Calu3 (cell line): ENCODE data around the gene FYCO1. TPM values are rescaled to one million over a fixed set of nuclear protein-coding genes. Genes with fewer than 3 reads are reported as not detected.
A peak's percentile ranks its signal among the peaks of the same experiment; 100 is the strongest.

ENCODE experiments used
- BruUV-seq: library from RNA; stranded (reverse); fragments of 400-500 nt; replicated peaks from 2 replicates; lab custom pipeline; 2021; lab: Mats Ljungman, UMichigan
- CTCF ChIA-PET: fragments of 300-600 bp; sonication (Branson Sonifier 250); formaldehyde crosslinking; loops from one replicate; lab custom pipeline; 2022; ENCODE audit warnings: antibody characterized with exemption; lab: Charles Lee
- DNase-seq: peaks from one replicate; pipeline ENCODE4 v3.0.0; 2022
- H3K27ac Mint-ChIP-seq: one replicate; pipeline ENCODE4 v1.8.0; 2022; ENCODE audit warnings: mixed read lengths; ENCODE audit not compliant: unreplicated experiment
- H3K27me3 Mint-ChIP-seq: one replicate; pipeline ENCODE4 v1.8.0; 2022; ENCODE audit warnings: mixed read lengths; ENCODE audit not compliant: unreplicated experiment
- H3K36me3 Mint-ChIP-seq: one replicate; pipeline ENCODE4 v1.8.0; 2022; ENCODE audit warnings: mild to moderate bottlenecking, moderate library complexity, mixed read lengths; ENCODE audit not compliant: insufficient read depth, unreplicated experiment
- H3K4me1 Mint-ChIP-seq: one replicate; pipeline ENCODE4 v1.8.0; 2022; ENCODE audit warnings: mild to moderate bottlenecking, low read depth, mixed read lengths; ENCODE audit not compliant: unreplicated experiment
- H3K4me3 Mint-ChIP-seq: one replicate; pipeline ENCODE4 v1.8.0; 2022; ENCODE audit warnings: mild to moderate bottlenecking, low read depth, moderate library complexity, mixed read lengths; ENCODE audit not compliant: unreplicated experiment
- H3K9me3 Mint-ChIP-seq: one replicate; pipeline ENCODE4 v1.8.0; 2022; ENCODE audit warnings: low read depth, mixed read lengths; ENCODE audit not compliant: unreplicated experiment
- CTCF ChIP-seq: fragments of 200-600 bp; IDR thresholded peaks from one replicate; pipeline ENCODE4 v1.8.0; 2022; ENCODE audit warnings: antibody characterized with exemption; ENCODE audit not compliant: unreplicated experiment
- intact Hi-C: fragments of 100-400 bp; cut with micrococcal nuclease; formaldehyde crosslinking; loops from one replicate; pipeline ENCODE4 v1.10.0; 2022; ENCODE audit not compliant: unreplicated experiment
- total RNA-seq: library from RNA; stranded (reverse); gene quantifications from 2 replicates; pipeline ENCODE4 v1.2.3, GENCODE V29; 2022

Gene FYCO1
- total RNA-seq, 1 experiment from 2014 or later = 24.5 TPM

GRCh38 chr3:45980819-45981218, 14.8 kb downstream of the FYCO1 start:
- H3K9me3 Mint-ChIP-seq = no peaks in the 10 kb centered on the region
- no TSS peak for BruUV-seq
- H3K4me1 Mint-ChIP-seq = peaks cover 12% of the 10 kb centered on the region
- TF ChIP-seq CTCF = no peak
- H3K27ac Mint-ChIP-seq = no peak overlapping the region
- H3K36me3 Mint-ChIP-seq = peaks cover 20% of the 10 kb centered on the region
- CTCF ChIA-PET = no interaction called here
- H3K27me3 Mint-ChIP-seq = no peaks in the 10 kb centered on the region
- no peak overlapping the region for H3K4me3 Mint-ChIP-seq
- DNase-seq = no peak
- intact Hi-C loops = no loop called here

GRCh38 chr3:45980229-45980813, 15.3 kb downstream of the FYCO1 start:
- peaks cover 11% of the 10 kb centered on the region for H3K4me1 Mint-ChIP-seq
- H3K9me3 Mint-ChIP-seq = no peaks in the 10 kb centered on the region
- CTCF ChIA-PET = no interaction called here
- no peak overlapping the region for H3K4me3 Mint-ChIP-seq
- H3K36me3 Mint-ChIP-seq = peaks cover 25% of the 10 kb centered on the region
- no peak for TF ChIP-seq CTCF
- BruUV-seq = no TSS peak
- no peak for DNase-seq
- intact Hi-C loops = no loop called here
- no peak overlapping the region for H3K27ac Mint-ChIP-seq
- H3K27me3 Mint-ChIP-seq = no peaks in the 10 kb centered on the region

- no peak overlapping the region for H3K27ac Mint-ChIP-seq
- intact Hi-C loops = no loop called here
- TF ChIP-seq CTCF = no peak
- no peak overlapping the region for H3K4me3 Mint-ChIP-seq
- CTCF ChIA-PET = no interaction called here
- peaks cover 11% of the 10 kb centered on the region for H3K4me1 Mint-ChIP-seq
- H3K36me3 Mint-ChIP-seq = peaks cover 25% of the 10 kb centered on the region
- no TSS peak for BruUV-seq
- no peaks in the 10 kb centered on the region for H3K27me3 Mint-ChIP-seq
- DNase-seq = no peak
- H3K9me3 Mint-ChIP-seq = no peaks in the 10 kb centered on the region
These were observed 16.2 kb downstream of the FYCO1 start for GRCh38 chr3:45979378-45979777.

- Mint-ChIP-seq H3K4me3 (no peak overlapping the region), H3K4me1 (peaks cover 11% of the 10 kb centered on the region), H3K36me3 (peaks cover 25% of the 10 kb centered on the region), H3K27me3 (no peaks in the 10 kb centered on the region), H3K27ac (no peak overlapping the region), H3K9me3 (no peaks in the 10 kb centered on the region)
- no peak for TF ChIP-seq CTCF
- intact Hi-C loops = no loop called here
- BruUV-seq = no TSS peak
- DNase-seq = peak; percentile 71
- CTCF ChIA-PET = no interaction called here
These were observed 17.4 kb downstream of the FYCO1 start for GRCh38 chr3:45978006-45978761.
